Ovary (tissue), 9 donors: ENCODE data around the gene DNAJB14. TPM values are rescaled to one million over a fixed set of nuclear protein-coding genes. Genes with fewer than 3 reads are reported as not detected.

Experiments
- DNase-seq, 5 donors: peaks; one replicate each; pipeline ENCODE4 v3.0.0-alpha.2; 2019 to 2020
- H3K27ac ChIP-seq, 2 donors: fragments of 200-600 bp; one replicate each; pipeline versions ENCODE4 v1.5.1 to v1.8.0; 2019 to 2022
- H3K27me3 ChIP-seq: fragments of 200-600 bp; one replicate; pipeline ENCODE4 v1.8.0; 2022
- H3K36me3 ChIP-seq: fragments of 200-600 bp; sonication (generic); one replicate; pipeline ENCODE4 v1.5.1; 2019
- H3K4me1 ChIP-seq: one replicate; pipeline ENCODE4 v1.8.1; 2013; ENCODE audit warnings: mild to moderate bottlenecking, moderate library complexity; ENCODE audit not compliant: insufficient read depth
- H3K4me3 ChIP-seq: fragments of 200-600 bp; sonication (generic); one replicate; pipeline ENCODE4 v1.5.1; 2017
- H3K9me3 ChIP-seq, 2 donors: fragments of 200-600 bp in 1 of 2; sonication (generic) in 1 of 2; one replicate each; pipeline versions ENCODE4 v1.5.1 to v1.8.1; 2013 to 2019; ENCODE audit warnings: mild to moderate bottlenecking in 1 of 2, moderate library complexity in 1 of 2
- EP300 ChIP-seq: sonication (generic); formaldehyde crosslinking; IDR thresholded peaks from one replicate; pipeline ENCODE4 v1.6.1; 2017; ENCODE audit warnings: antibody characterized with exemption
- POLR2A ChIP-seq: fragments of 450-650 bp; IDR thresholded peaks from one replicate; pipeline ENCODE4 v1.6.1; 2017; ENCODE audit warnings: antibody characterized with exemption, mild to moderate bottlenecking, moderate library complexity
- WGBS, 3 donors: extraction: QIAGEN DNeasy Blood & Tissue Kit in 1 of 3; methylation state at CpG; one replicate each; pipeline versions ENCODE4 v1.1.5 to v1.1.7; 2013 to 2017; 5-methylcytosine and 5-hydroxymethylcytosine counted together
- intact Hi-C, 4 donors: fragments of 100-400 bp; cut with DNase I; formaldehyde crosslinking; loops; one replicate each; pipeline versions ENCODE4 v1.11.0 to v1.15.1; 2022 to 2023
- polyA plus RNA-seq, 2 donors: library from polyadenylated mRNA; stranded (reverse); fragments of 200-250 nt in 1 of 2; fragments of 350-450 nt in 1 of 2; fragmentation: Illumina TruSeq in 1 of 2; extraction: RNeasy Lipid Tissue Mini Kit (QIAGEN cat#74804) in 1 of 2; gene quantifications; one replicate each; pipeline ENCODE4 v1.2.3, GENCODE V29; 2013 to 2014
- total RNA-seq, 7 donors: library from RNA; depleted of rRNA in 2 of 7; stranded (reverse); fragments of >200 nt in 2 of 7; fragmentation: NEBNext Ultra II Directional in 3 of 7; extraction: Animal tissue kit (Norgen Biotek cat#: 25700) in 3 of 7; gene quantifications; one replicate each; pipeline versions ENCODE4 v1.1.0 to v1.2.4, GENCODE V29; 2016 to 2023
- TF ChIP-seq, protein P1 (sequence below), 3 donors: fragments of 450-650 bp in 2 of 3; fragments of 200-600 bp in 1 of 3; IDR thresholded peaks; one replicate each; pipeline versions ENCODE4 v1.5.1 to v1.8.0; 2016 to 2022; ENCODE audit warnings: antibody characterized with exemption in 3 of 3, mild to moderate bottlenecking in 1 of 3
- donor health status: DM: no; HTN: no; CAD: no; lungs with moderate emphysema.
- donor health status: DM: no; HTN: no; CAD: no.
- donor health status: Bipolar disorder and iron deficiency.
- donor health status: DM: yes; HTN: yes; CAD: no.
- donor health status: DM: no; HTN: no; CAD: no.
- donor health status: DM: yes; HTN: yes; CAD: no.

DNAJB14 gene
- total and polyA plus RNA-seq, 9 donors, result 10.5 to 47.8 (median 37.9) TPM

DNA sequence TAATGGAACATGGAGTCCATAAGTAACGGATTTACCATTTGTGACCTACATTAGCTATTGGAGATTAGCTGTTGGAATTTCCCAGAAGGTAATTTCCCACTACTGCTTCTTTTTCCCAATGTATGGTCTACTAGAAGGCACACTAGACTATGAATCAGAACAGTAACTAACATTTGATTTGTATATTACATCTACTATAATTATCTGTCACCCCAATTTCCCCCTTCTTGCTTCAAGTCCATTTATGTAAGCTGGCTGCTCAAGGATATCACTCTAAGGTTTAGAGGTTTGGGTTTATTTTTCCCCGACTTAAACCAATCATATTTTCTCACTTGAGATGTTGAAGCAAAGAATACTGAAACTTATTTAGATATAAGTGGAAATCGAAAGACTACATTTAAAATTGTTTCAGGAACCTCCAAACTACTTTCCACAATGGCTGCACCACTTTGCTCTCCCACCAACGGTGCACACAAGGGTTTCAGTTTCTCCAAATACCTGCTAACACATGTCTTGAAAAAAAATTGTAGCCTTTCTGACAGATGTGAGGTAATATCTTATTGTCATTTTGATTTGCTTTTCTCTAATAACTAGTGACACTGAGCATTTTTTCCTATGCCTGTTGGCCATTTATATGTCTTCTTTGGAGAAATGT is 37.0 kb upstream of the DNAJB14 start:
- DNase-seq, result no peak
- TF ChIP-seq POLR2A, result no peak
- TF ChIP-seq EP300, result no peak
- TF ChIP-seq, protein P1, sequence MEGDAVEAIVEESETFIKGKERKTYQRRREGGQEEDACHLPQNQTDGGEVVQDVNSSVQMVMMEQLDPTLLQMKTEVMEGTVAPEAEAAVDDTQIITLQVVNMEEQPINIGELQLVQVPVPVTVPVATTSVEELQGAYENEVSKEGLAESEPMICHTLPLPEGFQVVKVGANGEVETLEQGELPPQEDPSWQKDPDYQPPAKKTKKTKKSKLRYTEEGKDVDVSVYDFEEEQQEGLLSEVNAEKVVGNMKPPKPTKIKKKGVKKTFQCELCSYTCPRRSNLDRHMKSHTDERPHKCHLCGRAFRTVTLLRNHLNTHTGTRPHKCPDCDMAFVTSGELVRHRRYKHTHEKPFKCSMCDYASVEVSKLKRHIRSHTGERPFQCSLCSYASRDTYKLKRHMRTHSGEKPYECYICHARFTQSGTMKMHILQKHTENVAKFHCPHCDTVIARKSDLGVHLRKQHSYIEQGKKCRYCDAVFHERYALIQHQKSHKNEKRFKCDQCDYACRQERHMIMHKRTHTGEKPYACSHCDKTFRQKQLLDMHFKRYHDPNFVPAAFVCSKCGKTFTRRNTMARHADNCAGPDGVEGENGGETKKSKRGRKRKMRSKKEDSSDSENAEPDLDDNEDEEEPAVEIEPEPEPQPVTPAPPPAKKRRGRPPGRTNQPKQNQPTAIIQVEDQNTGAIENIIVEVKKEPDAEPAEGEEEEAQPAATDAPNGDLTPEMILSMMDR (IDR thresholded peaks at IDR 0.05), result no peak
- Histone ChIP-seq H3K27ac (no peak overlapping the region), H3K4me1 (no peaks in the 10 kb centered on the region), H3K9me3 (no peaks in the 10 kb centered on the region), H3K36me3 (no peaks in the 10 kb centered on the region), H3K27me3 (no peaks in the 10 kb centered on the region), H3K4me3 (no peak overlapping the region)
- 83 to 89% (median 84%) methylated on average over 4 of the region's 4 CpGs for WGBS, 3 donors
- intact Hi-C loops, result no loop called here

DNA sequence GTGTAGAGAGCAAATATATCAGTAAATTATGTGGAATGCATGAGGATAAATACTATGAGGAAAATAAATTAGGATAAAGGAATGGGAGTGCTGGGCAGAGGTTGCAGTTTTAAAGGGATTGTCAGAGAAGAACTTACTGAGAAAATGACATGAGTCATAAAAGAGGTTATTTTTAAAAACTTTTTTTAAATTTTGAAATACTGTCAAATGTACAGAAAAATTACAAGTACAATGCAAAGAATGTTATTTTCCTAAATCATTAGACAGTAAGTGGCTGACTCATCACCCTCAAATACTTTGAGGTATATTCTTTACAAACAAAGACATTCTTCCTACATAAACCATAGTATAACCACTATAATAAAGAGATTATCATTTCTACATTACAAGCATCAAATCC is 33.5 kb upstream of the DNAJB14 start:
- TF ChIP-seq POLR2A (no peak), EP300 (no peak)
- TF ChIP-seq, protein P1 (IDR thresholded peaks at IDR 0.05), result no peak
- H3K4me3 ChIP-seq, result no peak overlapping the region
- no peaks in the 10 kb centered on the region for H3K36me3 ChIP-seq
- intact Hi-C loops, result no loop called here
- H3K9me3 ChIP-seq, result no peaks in the 10 kb centered on the region
- no peak overlapping the region for H3K27ac ChIP-seq
- H3K4me1 ChIP-seq, result no peaks in the 10 kb centered on the region
- H3K27me3 ChIP-seq, result no peaks in the 10 kb centered on the region
- no peak for DNase-seq

DNA sequence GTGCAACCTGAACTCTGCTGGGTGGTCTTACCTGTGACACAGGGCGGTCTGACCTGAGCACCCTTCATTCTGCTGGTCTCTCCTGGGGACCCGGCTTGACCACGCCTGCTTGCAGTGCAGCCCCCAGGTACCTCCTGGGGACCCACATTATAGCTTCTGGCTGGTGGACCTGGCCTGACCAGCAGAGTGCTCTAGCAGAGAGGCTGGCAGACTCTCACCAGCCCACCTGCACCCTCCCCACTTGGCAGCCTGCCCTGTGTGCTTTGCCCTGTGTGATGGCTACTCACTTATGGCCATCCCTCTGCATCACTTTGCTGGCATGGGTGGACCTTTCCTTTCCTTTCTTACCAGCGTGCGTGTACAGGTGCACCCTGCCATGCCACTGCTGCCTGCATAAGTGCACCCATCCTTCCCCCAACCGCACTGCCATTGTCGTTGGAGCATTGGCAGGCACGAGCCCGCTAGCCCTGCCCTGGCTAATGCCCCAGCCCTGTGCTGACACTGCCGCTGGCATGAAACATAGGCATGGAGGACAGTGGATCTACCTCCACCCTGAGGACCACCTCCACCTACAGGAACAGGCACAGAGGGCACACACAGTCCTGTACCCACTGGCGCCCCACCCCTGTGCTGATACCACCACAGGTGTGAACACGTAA is 25.2 kb upstream of the DNAJB14 start:
- Histone ChIP-seq H3K36me3 (no peaks in the 10 kb centered on the region), H3K27me3 (no peaks in the 10 kb centered on the region), H3K27ac (no peak overlapping the region), H3K4me3 (no peak overlapping the region), H3K4me1 (no peaks in the 10 kb centered on the region), H3K9me3 (no peaks in the 10 kb centered on the region)
- TF ChIP-seq, protein P1 (IDR thresholded peaks at IDR 0.05), result no peak
- no peak for TF ChIP-seq EP300
- TF ChIP-seq POLR2A, result no peak
- 93 to 97% (median 95%) methylated on average over 12 of the region's 12 CpGs for WGBS, 3 donors
- intact Hi-C loops, result no loop called here
- DNase-seq, result no peak

DNA sequence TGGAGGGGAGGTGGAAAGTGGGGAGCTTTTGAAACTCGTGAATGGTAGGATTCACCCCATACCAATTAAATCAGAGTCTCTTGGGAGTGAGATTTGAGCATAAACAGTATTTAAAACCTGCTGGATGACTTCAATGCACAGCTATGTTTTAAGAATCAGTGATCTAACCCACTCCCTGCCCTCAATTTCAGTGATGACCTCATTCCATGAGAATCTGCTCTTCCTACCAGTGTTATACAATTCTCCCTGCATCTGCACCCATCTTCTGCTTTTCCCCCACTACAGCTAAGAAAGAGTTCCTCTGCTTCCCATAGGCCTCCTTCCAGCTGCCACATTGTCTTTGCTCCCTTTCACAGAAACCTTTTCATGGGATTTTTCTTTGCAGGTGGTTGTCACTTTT is 21.9 kb upstream of the DNAJB14 start:
- no peak overlapping the region for H3K4me3 ChIP-seq
- WGBS, 3 donors, result 49 to 60% (median 57%) methylated on average over 1 of the region's 1 CpG
- H3K4me1 ChIP-seq, result no peaks in the 10 kb centered on the region
- no peaks in the 10 kb centered on the region for H3K36me3 ChIP-seq
- DNase-seq, result no peak
- intact Hi-C loops, result no loop called here
- no peaks in the 10 kb centered on the region for H3K9me3 ChIP-seq
- TF ChIP-seq POLR2A, result no peak
- TF ChIP-seq, protein P1 (IDR thresholded peaks at IDR 0.05), result no peak
- no peak for TF ChIP-seq EP300
- H3K27me3 ChIP-seq, result no peaks in the 10 kb centered on the region
- no peak overlapping the region for H3K27ac ChIP-seq
